ENCODE data around the gene BHLHE40. TPM values are rescaled to one million over a fixed set of nuclear protein-coding genes. Genes with fewer than 3 reads are reported as not detected.

Gene BHLHE40
- total and polyA plus RNA-seq, 8 donors: 19.3 to 66.7 (median 33.2) TPM

DNA sequence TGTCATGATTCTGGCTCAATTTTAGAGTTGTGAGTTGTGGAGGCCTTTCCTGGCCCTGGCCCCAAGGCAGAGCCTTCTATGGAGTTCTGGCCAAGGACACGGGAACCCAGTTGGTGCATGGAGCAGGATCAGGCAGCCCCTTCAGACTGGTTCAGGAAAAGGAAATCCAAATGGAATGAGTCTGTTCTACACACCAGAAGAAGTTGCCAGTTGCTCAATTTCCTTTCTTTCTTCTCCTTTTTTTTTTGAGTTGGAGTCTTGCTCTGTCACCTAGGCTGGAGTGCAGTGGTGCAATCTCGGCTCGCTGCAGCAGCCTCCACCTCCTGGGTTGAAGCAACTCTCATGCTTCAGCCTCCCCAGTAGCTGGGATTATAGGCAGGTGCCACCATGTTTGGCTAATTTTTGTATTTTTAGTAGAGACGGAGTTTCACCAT, 28.9 kb upstream of the BHLHE40 start:
- Histone ChIP-seq H3K27ac (no peak overlapping the region), H3K9me3 (no peaks in the 10 kb centered on the region), H3K4me1 (peaks cover 0 to 6% (median 0%) of the 10 kb centered on the region in 3 donors), H3K36me3 (no peaks in the 10 kb centered on the region), H3K4me3 (no peak overlapping the region), H3K27me3 (no peaks in the 10 kb centered on the region)
- no peak for DNase-seq
- no peak for FAIRE-seq
- peak in 2 of 4 donors; percentile 28 to 40 for ATAC-seq
- TF ChIP-seq, protein P1, sequence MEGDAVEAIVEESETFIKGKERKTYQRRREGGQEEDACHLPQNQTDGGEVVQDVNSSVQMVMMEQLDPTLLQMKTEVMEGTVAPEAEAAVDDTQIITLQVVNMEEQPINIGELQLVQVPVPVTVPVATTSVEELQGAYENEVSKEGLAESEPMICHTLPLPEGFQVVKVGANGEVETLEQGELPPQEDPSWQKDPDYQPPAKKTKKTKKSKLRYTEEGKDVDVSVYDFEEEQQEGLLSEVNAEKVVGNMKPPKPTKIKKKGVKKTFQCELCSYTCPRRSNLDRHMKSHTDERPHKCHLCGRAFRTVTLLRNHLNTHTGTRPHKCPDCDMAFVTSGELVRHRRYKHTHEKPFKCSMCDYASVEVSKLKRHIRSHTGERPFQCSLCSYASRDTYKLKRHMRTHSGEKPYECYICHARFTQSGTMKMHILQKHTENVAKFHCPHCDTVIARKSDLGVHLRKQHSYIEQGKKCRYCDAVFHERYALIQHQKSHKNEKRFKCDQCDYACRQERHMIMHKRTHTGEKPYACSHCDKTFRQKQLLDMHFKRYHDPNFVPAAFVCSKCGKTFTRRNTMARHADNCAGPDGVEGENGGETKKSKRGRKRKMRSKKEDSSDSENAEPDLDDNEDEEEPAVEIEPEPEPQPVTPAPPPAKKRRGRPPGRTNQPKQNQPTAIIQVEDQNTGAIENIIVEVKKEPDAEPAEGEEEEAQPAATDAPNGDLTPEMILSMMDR (IDR thresholded peaks at IDR 0.05): no peak
- 88 to 94% methylated on average over 4 of the region's 4 CpGs for WGBS, 2 donors
- intact Hi-C loops (cut with DNase I): no loop called here

DNA sequence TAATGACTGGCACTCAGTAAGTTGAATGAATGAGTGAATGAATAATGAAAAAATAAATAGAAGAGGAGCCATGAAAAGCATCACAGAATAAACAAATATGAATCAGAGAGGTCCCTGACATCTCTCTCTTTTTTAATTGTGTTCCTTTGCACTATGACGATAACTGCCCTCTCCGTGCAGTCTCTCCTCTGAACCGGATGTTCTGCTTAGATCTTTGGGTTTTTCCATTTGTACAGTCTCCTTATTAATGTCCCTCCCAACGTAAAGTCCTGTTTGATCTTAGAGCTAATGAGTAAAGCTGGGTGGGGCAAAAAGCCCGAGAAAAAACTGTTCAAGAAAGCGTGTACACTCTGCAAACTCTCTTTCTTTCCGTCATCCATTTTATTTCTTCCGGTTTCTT, 28.3 kb upstream of the BHLHE40 start:
- WGBS, 2 donors: 78% methylated on average over 8 of the region's 8 CpGs
- H3K27ac ChIP-seq: no peak overlapping the region
- no peaks in the 10 kb centered on the region for H3K36me3 ChIP-seq
- H3K9me3 ChIP-seq: no peaks in the 10 kb centered on the region
- ATAC-seq (no peak), DNase-seq (no peak), FAIRE-seq (no peak)
- no peak overlapping the region for H3K4me3 ChIP-seq
- TF ChIP-seq, protein P1 (IDR thresholded peaks at IDR 0.05): no peak
- H3K4me1 ChIP-seq: peaks cover 0 to 6% (median 0%) of the 10 kb centered on the region in 3 donors
- H3K27me3 ChIP-seq: no peaks in the 10 kb centered on the region
- intact Hi-C loops (cut with DNase I): no loop called here

DNA sequence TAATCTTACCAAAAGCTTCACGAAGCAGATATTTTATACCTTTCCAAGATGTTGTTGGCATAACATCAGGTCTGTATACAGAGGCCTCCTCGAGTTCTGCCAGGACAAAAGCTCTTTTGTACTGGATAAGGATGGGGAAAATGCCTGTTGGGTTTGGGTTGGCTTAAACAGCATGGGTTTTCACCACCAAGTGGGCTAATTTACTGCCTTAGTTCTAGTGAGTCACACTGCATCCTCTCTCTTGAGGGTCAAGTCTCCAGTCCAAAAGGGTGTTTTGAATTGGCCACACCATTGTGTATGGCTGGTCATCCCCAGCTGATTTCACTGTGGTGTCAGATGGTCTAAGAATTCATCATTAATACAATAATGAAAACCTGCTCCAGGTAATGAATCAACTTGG, 26.1 kb upstream of the BHLHE40 start:
- FAIRE-seq (no peak), DNase-seq (no peak), ATAC-seq (no peak)
- H3K4me1 ChIP-seq: peaks cover 0 to 6% (median 0%) of the 10 kb centered on the region in 3 donors
- WGBS, 2 donors: 49 to 57% methylated on average over 2 of the region's 2 CpGs
- no peaks in the 10 kb centered on the region for H3K27me3 ChIP-seq
- H3K9me3 ChIP-seq: no peaks in the 10 kb centered on the region
- TF ChIP-seq, protein P1 (IDR thresholded peaks at IDR 0.05): no peak
- H3K36me3 ChIP-seq: no peaks in the 10 kb centered on the region
- no peak overlapping the region for H3K27ac ChIP-seq
- H3K4me3 ChIP-seq: no peak overlapping the region
- intact Hi-C loops (cut with DNase I): no loop called here

DNA sequence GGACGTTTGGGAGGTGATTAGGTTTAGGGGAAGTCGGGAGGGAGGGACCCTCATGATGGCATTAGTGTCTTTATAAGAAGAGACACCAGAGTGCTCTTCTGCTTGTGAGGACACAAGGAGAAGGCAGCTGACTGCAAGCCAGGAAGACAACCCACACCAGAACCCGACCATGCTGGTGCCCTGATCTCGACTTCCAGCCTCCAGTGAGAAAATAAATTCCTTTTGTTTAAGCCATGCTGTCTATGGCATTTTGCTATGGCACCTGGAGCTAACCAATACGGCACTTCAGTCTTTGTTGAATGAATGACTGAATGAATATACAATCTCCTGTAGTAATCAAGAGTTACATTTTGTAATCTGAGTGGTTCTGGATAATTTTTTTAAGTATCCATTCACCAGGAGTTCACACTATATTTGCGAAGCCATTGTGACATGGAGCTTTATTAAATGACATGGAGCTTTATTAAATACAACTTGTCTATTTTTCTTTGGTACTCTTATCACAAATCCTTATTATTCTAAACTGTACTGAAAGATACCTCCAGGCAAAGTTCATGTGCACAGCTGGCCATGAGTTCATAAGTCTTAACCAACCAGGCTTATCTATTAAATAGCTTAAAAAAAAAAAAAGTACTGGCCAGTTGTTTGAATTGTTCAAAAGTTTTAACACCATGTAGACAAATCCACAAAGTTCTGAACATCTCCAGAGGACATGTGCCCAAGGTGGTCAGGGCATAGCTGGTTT, 24.8 kb upstream of the BHLHE40 start:
- DNase-seq: no peak
- Histone ChIP-seq H3K4me3 (no peak overlapping the region), H3K9me3 (no peaks in the 10 kb centered on the region), H3K36me3 (no peaks in the 10 kb centered on the region), H3K27me3 (no peaks in the 10 kb centered on the region), H3K27ac (no peak overlapping the region), H3K4me1 (peaks cover 0 to 6% (median 0%) of the 10 kb centered on the region in 3 donors)
- intact Hi-C loops (cut with DNase I): no loop called here
- peak in 1 of 4 donors; percentile 36 for ATAC-seq
- FAIRE-seq: no peak
- TF ChIP-seq, protein P1 (IDR thresholded peaks at IDR 0.05): no peak
- WGBS, 2 donors: 76 to 78% methylated on average over 6 of the region's 6 CpGs

DNA sequence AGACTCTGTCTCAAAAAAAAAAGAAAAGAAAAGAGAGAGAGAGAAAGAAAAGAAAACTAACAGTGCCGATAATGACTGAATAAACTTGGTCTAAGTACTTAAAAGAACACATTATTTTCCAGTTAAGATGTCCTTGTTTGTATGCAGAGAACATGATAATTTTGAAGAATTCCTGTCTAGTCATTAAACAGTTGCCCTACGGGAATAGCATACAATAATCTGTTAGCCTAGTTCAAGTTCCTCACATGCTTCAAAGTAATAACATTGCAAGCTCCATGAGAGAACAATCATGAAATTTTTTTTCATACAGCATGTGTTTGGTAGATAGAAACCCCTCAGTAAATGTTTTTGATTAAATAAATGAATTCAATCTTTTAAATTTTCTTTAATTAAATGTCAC, 23.1 kb upstream of the BHLHE40 start:
- TF ChIP-seq, protein P1 (IDR thresholded peaks at IDR 0.05): no peak
- ATAC-seq (no peak), FAIRE-seq (no peak), DNase-seq (no peak)
- Histone ChIP-seq H3K27ac (no peak overlapping the region), H3K27me3 (no peaks in the 10 kb centered on the region), H3K4me3 (no peak overlapping the region), H3K4me1 (peaks cover 0 to 6% (median 0%) of the 10 kb centered on the region in 3 donors), H3K36me3 (no peaks in the 10 kb centered on the region), H3K9me3 (no peaks in the 10 kb centered on the region)
- intact Hi-C loops (cut with DNase I): no loop called here
- 73 to 92% methylated on average over 2 of the region's 2 CpGs for WGBS, 2 donors

Measured in pancreas (tissue), 10 donors.